ENCODE results near the gene CDK5.

GRCh38 chr7:151043959-151044358, 13.7 kb downstream of the CDK5 start:
- TF ChIP-seq, protein P1, sequence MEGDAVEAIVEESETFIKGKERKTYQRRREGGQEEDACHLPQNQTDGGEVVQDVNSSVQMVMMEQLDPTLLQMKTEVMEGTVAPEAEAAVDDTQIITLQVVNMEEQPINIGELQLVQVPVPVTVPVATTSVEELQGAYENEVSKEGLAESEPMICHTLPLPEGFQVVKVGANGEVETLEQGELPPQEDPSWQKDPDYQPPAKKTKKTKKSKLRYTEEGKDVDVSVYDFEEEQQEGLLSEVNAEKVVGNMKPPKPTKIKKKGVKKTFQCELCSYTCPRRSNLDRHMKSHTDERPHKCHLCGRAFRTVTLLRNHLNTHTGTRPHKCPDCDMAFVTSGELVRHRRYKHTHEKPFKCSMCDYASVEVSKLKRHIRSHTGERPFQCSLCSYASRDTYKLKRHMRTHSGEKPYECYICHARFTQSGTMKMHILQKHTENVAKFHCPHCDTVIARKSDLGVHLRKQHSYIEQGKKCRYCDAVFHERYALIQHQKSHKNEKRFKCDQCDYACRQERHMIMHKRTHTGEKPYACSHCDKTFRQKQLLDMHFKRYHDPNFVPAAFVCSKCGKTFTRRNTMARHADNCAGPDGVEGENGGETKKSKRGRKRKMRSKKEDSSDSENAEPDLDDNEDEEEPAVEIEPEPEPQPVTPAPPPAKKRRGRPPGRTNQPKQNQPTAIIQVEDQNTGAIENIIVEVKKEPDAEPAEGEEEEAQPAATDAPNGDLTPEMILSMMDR (IDR thresholded peaks at IDR 0.05; ENCODE audit: low read depth, low read length) = no peak
- no peak for TF ChIP-seq EZH2phosphoT487 (IDR thresholded peaks at IDR 0.05; ENCODE audit: low read depth)
